T-helper 22 cell (primary cell): ENCODE measurements around the gene MTMR12.

Source experiments
- DNase-seq: peaks from one replicate; pipeline ENCODE4 v3.0.0-alpha.2; 2020; ENCODE audit warnings: low read depth

MTMR12 gene

DNA sequence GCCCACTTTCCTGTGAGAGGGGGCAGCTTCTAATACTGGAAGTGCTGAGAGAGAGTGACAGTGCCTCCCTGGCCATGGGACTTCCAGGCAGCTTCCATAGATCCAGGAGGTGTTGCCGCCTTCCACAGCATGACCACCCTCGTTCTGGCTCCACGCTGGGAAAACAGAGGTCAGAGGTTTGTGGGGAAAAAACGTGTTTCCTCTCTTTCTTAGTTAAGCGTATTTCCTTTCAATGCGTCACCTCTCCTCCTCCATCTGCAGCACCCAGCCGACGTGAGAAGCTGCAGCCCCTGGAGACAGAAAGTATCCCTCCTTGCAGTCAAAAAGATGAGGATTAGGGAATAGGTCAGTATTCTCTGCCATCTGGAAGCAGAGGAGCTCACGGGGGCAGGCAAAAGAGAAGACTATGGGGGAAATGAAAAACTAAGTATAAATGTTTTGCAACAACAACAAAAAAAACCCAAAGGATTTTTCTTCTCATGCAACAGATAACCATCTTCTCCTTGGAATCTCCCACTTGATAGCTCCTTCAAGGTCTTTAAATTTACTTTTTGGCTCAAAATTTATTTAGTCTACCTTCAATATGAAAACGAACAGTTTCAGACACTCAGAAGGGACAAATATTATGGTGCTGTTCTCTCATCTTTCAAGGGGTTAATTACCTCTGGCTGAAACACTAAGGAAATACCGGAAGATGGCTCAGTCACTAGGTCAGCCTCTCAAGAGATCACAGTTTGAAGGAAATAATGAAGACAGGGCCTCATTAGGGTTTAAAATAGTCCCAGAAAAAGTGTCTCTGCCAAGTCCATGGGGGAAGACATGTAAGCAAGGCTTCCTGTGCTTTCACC, 38.0 kb downstream of the MTMR12 start:
- DNase-seq: no peak

- no peak for DNase-seq
These were observed 38.9 kb downstream of the MTMR12 start for GRCh38 chr5:32273821-32274220.

GRCh38 chr5:32272746-32273145, 40.0 kb downstream of the MTMR12 start:
- DNase-seq: no peak

DNA sequence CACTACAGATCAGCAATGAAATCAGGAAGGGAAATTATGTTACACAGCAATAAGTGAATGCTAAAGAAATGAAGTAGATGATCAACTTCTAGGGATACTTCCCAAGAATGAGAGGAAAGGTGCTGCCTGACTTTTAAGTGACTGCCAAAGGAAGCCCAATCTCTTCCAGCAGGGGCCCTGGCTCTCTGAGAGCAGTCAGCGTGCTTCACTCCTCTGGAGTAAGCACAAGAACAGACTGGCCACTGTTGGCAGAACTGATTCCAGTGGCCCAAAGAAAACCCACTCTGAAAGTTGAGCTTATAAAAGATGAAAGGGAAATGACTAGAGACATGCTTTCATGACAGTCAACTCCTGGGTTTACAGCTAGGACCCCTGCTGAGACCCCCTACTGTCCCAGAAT, 41.8 kb downstream of the MTMR12 start:
- no peak for DNase-seq

DNA sequence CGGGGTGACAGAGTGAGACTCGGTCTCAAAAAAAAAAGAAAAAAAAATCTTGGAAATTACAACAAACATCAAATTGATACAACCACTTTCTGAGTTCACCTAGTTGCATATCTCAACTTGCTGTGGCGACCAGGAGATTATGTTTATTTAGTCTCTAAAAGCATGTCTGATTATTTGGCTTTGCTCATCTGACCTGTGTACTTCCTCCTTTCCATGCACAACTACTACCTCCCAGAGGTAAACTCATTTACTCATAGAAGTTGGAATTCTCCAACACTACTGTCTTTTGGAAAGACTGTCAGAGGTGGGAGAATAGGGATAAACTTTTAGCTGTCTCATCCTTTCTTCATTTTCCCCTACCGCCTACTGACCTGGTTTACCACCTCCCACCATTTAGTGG, 42.6 kb downstream of the MTMR12 start:
- no peak for DNase-seq

GRCh38 chr5:32265902-32266301, 46.8 kb downstream of the MTMR12 start:
- DNase-seq: no peak

- no peak for DNase-seq
These were observed 47.7 kb downstream of the MTMR12 start for GRCh38 chr5:32264957-32265572.

DNA sequence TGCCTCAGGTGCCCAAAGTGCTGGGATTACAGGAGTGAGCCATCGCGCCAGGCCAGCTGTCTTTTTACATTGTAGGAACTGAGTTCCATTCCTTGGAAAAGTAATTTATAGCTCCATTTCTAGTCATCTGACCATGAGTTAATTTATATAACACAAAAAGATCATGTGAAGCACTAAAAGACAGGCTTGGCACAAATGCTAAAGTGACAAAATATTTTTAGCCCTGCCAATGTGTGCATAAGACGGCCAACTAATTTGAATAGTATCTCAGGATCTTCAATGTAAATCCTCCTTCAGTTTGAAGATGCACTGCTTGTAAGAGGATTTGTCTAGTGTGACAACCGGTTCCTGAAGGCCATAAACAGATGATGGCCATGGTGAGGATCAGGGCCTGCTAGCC, 49.1 kb downstream of the MTMR12 start:
- no peak for DNase-seq

- no peak for DNase-seq
These were observed 51.5 kb downstream of the MTMR12 start for GRCh38 chr5:32261198-32261597.

DNA sequence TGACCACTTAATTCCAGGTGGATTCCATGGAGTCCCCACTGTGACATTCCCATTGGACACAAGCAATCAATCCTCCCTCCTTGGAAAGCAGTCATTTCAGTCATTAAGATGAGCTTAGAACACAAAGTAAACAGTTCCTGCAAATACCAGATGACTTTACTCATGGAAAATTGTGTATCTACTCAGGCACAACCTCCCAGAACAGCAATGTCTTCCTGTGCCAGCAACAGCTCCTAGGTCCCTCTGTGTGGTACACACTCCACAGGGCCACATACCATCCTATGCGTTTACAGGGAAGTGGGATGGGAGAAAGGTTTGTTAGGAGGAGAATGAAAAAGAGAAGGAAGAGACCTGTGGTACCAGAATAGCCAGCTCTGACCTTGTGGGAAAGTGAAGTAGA, 53.7 kb downstream of the MTMR12 start:
- no peak for DNase-seq

GRCh38 chr5:32258424-32258823, 54.3 kb downstream of the MTMR12 start:
- no peak for DNase-seq

DNA sequence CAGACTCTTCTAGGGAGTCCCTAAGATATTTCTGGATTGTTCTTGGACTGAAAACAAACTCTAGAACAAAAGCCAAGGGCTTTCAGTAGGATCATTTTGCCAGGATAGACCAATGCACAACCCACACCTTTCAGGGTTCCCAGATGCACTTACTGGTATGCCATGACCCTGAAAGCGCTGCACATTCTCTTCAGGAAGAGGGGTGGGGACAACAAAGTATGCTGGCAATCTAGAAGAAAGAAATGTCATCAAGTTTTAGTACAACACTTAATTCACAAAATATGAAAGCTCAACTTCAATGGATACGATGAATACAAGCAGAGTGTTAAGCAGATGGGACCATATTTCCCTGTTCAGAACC, 57.2 kb downstream of the MTMR12 start:
- DNase-seq: no peak

- DNase-seq: no peak
These were observed 57.7 kb downstream of the MTMR12 start for GRCh38 chr5:32254881-32255539.

DNA sequence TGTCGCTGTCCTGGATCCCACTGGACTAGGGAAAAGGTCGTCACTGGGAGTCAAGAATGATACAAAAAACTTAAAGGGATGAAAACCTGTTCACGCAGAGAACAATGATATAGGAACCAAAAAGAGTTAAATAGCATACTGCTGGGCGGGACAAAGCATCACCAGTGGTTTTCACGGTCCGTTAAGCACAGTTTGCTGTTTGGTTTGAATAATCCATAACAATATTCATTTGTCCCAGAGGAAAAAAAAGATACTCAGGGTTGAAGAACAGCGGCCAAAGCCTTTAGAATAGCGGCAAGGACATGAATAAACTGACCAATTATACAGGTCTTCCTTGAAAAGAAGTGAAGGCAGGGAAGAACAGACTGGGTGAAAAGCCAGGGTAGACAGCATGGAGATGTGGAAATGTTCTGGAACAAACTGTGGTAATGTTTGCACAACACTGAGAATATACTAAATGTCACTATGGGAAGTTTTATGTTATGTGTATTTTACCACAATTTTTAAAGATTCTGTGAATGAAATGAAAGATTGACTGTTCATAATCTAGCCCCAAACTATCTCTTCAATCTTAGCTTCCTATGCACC, 60.8 kb downstream of the MTMR12 start:
- no peak for DNase-seq

DNA sequence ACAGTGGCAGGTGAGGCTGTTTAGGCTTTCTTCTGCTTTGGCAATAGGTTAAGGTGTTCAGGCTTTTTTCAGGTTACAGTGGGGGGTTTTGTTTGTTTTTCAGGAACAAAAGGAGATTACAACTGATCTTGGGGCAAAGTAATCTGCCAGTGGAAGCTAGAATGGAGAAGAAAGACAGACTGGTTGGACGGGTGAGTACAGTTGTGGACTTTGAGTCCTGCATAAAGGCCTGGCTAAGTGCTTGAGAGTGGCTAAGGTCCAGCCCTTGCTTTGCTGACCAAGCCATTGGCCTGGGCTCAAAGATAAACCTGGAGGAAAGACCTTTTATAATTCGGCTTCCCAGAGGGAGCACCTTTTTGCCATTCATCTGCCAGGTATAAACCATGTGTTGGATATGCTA, 63.1 kb downstream of the MTMR12 start:
- DNase-seq: no peak

DNA sequence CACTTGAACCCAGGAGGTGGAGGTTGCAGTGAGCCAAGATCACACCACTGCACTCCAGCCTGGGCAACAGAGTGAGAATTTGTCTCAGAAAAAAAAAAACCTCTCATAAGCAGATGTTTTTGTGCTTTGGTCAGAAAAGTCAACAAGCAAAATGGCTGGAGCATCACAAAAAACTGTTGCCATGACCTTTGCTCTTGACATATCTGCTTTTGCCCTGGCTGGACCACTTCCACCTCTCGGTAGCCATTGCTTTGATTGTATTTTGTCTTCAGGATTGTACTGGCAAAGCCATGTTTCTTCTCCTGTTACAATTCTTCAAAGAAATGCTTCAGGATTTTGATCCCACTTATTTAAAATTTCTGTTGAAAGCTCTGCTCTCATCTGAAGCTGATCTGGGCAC, 67.0 kb downstream of the MTMR12 start:
- no peak for DNase-seq

GRCh38 chr5:32244017-32244416, 68.7 kb downstream of the MTMR12 start:
- no peak for DNase-seq

GRCh38 chr5:32241034-32241783, 71.5 kb downstream of the MTMR12 start:
- no peak for DNase-seq

- DNase-seq: no peak
These were observed 73.4 kb downstream of the MTMR12 start for GRCh38 chr5:32239385-32239784.

DNA sequence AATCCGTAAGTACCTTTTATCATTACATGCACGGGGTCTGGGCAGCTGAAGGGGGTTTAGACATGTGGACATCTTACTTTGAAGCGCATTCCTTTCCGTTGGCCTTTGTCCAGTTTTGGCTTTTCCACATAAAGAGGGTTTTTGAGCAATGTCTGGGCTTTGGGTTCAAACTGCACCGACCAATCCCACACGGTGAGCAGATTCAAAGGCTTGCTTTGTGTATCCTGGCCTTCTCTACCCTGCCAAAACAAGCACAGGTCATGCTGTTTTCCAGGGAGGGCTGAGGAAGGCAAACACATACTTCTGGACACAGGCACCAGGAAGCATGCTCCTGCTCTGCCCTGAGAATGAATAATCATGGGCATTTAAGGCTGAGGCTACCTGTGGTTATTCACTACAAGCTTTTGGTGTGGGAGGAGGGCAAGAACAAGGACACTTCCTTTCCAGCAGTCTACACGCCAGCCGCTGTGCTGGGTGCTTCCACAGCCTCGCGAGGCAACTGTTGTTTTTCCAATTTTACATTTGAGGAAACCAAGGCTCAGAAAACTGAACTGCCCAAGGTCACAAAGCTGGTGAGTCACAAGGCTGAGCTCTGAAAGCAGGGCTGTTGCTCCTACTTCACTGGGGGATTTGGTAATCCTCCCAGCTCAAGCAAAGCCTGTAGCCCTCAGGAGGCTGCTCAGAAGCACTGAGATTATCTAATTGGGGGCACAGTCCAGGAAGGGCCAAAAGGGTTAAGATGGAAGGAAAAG, 78.9 kb downstream of the MTMR12 start:
- DNase-seq: no peak

- no peak for DNase-seq
These were observed 79.5 kb downstream of the MTMR12 start for GRCh38 chr5:32233220-32233695.
